GM21423 (cell line): ENCODE data around the gene FRMD6.
A peak's percentile ranks its signal among the peaks of the same experiment; 100 is the strongest.
"Not testable (repeated sequence)": the region's sequence is repeated elsewhere in the genome, so short reads cannot be mapped to it uniquely, and the experiment has no call there.

Experiments
- ATAC-seq: cut with Tn5 transposase; IDR thresholded peaks from one replicate; pipeline ENCODE4 v1.9.1; 2021; ENCODE audit warnings: mild to moderate bottlenecking, moderate library complexity; ENCODE audit not compliant: unreplicated experiment

FRMD6 gene

DNA sequence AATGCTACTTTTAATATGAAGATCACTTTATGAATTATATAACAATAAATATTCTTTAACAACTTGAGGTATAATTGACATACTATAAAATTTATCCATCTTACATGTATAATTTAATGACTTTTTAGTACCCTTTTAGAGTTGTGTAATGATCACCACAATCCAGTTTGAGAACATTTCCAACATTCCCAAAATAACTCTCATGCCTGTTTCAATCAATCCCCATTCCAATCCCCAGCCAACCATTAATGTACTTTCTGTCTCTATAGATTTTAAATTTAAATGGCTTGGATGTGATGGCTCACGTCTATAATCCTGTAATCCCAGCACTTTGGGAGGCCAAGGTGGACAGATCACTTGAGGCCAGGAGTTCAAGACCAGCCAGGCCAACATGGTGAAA, 23.5 kb upstream of the FRMD6 start:
- no peak for ATAC-seq

GRCh38 chr14:51630987-51631386, 20.7 kb upstream of the FRMD6 start:
- no peak for ATAC-seq

- not testable (repeated sequence) for ATAC-seq
Measured at GRCh38 chr14:51633298-51633697, 18.4 kb upstream of the FRMD6 start.

GRCh38 chr14:51636109-51636508, 15.6 kb upstream of the FRMD6 start:
- ATAC-seq, result no peak

DNA sequence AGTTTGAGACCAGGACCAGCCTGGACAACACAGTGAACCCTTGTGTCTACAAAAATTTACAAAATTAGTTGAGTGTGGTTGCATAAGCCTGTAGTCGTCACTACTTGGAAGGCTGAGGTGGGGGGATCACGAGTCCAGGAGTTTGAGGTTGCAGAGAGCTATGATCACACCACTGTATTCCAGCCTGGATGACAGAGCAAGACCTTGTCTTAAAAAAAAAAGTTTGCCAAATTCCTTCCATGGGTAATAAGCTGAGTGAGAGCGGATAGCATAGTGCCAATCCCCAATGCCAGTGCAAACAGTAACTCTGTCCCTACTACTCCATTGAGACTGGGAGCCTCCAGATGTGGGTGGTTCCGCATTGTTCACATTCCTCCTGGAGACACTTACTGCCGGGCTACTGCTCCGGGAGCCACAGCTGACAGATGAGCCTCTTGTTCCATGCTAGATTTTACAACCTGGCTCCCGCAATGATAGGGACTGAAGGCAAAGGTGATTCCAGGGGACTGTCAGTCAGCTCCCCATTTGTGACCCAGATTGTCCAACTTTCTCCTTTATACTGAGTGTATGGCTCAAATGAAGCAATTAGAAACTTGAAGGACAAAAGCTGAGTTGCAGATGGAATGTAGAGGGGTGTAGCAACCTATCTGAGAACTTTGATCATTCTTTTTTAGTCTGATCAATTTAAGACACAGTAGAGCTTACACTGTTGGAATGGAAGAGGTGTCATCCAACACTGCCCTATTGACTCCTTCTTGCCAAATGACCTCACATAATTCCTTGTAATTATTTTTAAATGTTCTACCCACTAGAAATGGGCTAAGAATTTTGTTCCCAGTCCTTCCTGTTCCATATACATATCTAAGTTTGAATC, 13.4 kb upstream of the FRMD6 start:
- ATAC-seq, result no peak

GRCh38 chr14:51639668-51640316, 11.9 kb upstream of the FRMD6 start:
- ATAC-seq, result no peak

DNA sequence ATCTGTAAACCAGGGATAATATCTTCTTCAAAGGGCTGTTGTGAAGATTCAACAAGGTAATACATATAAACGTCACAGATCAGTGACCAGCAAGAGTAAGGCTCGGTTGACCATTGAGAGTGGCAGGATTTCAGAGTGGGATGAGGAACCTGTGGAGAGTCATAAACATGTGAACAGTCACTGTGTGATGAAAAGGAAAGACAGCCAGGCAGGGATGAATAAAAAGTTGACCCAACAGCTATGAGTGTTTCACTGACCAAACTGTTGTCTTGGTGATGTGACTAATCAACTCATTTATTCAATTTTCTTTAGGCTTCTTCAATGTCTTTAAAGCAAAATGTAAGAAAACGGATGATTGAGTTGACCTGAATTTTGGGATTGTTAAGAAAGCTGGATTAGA, 8.6 kb upstream of the FRMD6 start:
- ATAC-seq, result no peak

- no peak for ATAC-seq
Measured at GRCh38 chr14:51644217-51644933, 7.3 kb upstream of the FRMD6 start.

DNA sequence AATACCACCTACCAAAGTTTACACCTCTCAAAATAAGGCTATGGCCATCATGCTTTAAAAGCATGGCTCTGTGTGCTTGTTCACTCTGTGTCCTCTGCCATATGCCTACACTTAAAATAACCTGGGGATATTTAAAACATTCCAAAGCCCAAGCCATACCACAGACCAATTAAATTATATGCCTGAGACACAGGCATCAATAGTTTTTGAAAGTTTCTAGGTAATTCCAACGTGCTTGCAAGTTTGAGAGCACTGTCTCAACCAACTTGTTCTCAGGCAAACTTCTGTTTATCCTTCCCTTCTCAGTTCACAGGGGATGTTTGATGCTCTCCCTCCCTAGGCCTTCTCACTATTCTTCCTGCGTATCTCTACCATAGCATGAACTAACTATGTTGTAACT, 3.4 kb upstream of the FRMD6 start:
- ATAC-seq, result no peak

DNA sequence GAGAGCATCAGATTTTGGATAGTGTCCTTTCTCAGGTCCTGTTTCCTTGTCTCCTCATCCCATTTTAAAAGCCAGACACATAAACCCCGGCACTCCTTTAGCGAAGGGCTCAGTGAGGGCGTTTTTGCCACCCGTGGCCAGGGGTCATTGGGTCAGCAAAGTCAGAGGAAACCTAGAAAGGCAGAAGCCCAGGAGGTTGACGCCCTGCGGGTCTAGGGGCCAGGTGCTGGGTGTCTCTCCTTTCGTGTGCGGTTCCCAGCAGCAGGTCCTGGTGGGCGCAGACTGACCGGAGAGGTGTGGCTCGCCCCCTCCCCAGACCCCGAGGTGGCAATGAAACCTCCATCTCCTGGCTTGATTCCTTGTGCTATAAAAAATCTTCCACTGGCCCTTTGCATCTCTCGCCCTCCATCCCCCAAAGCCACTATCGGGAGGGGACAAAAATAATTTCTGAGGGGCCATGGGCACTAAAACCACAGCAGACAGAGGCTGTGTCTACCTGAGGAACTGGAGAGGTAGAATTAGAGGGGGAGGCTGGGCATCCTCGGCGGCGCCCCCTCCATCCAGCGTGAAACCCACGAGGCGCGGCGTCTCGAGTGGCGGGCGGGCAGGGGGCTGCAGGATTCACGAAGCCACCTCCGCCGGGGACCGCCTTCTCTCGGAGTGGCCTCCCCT, 858 bp upstream of the FRMD6 start:
- ATAC-seq, result no peak

GRCh38 chr14:51652168-51653078, 713 bp downstream of the FRMD6 start:
- peak; percentile 34 for ATAC-seq

- ATAC-seq, result no peak
Measured at GRCh38 chr14:51653079-51653774, 1.5 kb downstream of the FRMD6 start.

DNA sequence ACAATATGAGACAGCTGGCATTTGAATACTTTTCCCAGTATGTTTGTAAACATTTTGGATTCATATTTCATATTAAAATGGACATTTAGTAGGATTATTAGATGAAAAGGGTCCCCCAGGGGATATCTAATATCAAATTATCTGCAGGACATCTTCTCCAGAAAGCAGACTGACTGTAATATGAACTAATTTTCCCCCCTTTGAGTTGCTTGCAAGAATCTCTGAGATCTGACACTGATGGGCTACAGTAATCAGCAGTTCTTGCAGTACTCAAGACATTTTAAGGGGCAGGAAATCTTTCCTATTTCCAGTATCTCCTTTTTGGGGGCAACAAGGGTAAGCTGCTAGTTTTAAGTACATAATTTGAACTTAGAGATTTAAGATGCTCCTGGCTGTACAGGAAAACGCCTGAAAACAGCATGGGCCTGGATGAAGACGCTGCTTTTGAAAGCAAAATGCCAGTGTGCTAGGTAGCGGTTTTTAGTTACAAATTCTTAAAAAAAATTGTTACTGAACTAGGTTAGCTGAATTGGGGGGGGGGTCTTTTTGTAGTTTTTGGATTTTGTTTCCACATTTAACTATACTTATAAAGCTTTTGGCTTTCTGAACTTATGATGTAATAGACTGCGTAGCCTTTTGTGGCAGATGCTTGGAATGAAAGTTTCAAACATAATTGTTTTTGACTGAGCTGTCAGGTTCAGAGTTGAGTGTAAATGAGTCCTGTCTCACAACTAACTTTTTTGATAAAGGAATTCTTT, 2.2 kb downstream of the FRMD6 start:
- no peak for ATAC-seq

- ATAC-seq, result no peak
Measured at GRCh38 chr14:51654533-51654845, 2.8 kb downstream of the FRMD6 start.

- no peak for ATAC-seq
Measured at GRCh38 chr14:51657762-51658161, 6.1 kb downstream of the FRMD6 start.

GRCh38 chr14:51658441-51659173, 6.9 kb downstream of the FRMD6 start:
- no peak for ATAC-seq

- ATAC-seq, result no peak
Measured at GRCh38 chr14:51660741-51661140, 9.0 kb downstream of the FRMD6 start.

GRCh38 chr14:51661504-51661903, 9.8 kb downstream of the FRMD6 start:
- ATAC-seq, result no peak
